ENCODE data around the gene FOS.

Gene FOS

DNA sequence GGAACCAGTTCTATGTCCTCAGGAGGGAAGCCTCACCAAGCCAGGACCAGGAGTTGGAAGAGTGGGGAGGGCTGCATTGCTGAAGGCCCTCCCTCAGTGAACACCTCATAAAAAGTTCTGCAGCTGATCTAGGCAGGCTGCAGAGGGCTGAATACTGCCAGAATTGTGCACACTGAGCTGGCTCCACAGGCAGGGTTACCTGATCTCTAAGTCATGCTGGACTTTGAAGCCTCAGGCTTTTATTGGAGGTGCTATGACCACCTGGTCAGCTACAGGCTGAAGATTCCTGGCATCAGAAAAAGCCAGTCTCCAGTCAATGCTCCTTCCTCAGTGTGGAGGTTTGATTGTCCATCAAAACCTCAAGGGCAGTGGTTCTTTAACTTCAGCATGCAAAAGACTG is 39.7 kb downstream of the FOS start:
- no peak for DNase-seq (ENCODE audit: low spot score)

DNA sequence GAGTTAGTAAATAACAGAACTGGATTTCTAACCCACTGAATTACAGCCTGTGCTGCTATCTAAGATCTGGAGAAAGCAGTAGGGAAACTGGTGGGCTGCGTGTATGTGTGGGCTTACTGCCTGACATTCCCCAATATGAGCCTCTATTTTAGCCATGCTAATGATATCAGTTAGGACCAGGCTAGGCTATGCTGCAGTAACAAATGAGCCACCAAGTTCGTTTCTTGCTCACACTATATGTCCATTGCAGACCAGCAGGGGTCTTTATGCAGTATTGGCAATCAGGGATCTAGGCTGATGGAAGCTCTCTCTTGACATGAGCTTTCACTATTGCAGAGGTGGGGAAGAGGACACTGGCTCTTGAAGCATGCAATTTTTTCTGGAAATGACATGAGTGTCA is 40.4 kb downstream of the FOS start:
- no peak for DNase-seq (ENCODE audit: low spot score)

DNA sequence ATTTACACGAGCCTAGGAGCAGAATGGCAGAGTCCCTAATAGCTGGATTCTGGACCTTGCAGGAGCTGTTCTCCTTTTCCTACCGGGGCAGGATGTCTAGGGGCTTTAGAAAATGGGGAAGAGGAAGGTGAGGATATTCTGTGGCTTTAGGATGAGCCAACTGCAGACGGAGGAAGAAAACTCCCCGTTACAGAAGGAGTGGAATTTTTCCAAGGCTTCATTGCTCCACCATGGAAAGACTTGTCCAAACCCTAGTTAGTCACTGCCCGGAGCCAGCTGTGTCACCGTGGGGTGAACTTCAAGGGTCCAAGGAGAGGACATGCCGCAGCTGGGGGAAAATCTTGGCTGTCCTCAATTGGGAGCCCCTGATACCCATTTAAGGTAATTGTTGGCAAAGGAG is 41.6 kb downstream of the FOS start:
- no peak for DNase-seq (ENCODE audit: low spot score)

DNA sequence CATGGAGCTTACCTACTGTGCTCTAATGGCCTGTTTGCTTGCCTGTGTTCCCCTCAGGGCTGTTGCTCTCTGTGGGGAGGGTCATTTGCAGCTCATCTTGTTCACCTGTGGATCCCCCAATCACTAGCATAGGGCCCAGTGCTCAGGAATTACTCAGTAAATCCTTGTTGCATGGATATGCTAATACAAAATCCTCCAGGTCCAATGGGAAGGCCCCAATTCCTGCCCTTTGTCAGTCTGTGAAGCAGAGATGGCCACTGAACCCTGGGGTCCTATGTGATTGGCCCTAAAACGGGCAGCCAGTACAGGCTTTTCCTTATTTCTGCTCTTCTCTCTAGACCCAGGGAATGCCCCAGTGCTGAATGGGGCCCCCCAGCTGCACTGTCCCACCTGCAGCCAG is 44.1 kb downstream of the FOS start:
- DNase-seq (ENCODE audit: low spot score) = no peak

DNA sequence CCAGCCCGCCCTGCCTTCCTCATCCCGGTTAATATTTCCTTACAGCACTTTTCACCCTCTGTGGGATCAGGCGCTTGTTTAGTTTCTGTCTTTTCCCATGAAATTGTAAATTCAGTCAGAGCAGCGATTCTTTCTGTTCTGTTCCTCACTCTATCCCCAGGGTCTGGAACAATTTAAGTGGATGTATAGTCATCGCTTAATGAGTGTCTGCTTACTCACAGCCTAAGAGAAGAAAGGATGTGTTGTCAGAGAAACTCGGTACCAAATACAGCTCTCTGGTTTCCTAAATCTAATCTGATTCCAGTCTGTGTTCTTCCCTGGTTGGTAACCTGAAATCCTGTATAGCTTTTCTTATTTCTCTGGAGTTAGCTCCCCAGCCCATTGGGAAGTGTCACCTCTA is 44.9 kb downstream of the FOS start:
- DNase-seq (ENCODE audit: low spot score) = no peak

DNA sequence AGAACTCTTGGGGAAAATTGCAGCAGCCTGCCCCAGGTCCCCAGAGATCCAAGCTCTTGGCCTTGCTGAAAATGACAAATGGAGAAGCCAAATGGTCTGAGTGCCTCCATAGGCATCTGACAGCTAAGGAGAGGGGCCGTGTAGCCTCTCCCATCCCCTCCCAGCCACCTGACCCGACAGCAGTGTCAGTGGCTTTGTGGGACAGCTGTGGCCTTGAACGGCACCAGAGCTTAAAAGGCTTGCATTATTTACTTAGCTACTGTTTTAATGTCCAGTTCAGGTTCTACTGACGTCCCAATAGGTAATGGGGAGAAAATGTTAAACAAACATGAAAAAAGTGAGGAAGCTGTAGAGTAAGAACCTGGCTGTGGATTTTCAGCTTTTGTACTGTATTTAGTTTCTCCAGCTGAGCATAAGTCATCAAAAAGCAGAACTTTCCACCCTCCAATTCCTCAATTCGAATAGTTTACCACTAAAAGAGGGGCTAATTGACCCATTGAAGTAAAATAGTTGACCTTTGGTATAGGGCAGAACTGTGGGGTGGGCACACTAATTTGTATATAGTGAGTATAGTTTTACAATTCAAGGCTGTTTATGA is 50.0 kb downstream of the FOS start:
- DNase-seq (ENCODE audit: low spot score) = no peak

DNA sequence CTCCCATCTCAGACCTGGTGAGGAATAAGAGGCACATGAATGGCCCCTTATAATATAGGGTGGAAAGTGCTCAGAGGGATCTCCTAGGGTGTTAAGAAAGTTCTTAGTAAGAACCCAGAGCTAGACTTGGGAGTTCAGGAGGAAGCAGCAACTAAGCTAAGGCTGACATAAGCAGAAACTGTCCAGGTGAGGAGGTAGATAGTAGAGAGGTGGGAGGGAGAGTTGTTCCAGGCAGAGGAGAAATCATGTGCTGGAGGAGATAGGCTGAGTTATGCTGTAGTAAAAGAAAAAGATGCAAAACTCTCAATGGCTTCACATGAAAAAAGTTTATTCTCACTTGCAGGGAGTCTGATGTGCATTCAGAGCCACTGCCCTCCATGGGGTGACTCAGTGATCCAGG is 50.7 kb downstream of the FOS start:
- no peak for DNase-seq (ENCODE audit: low spot score)

DNA sequence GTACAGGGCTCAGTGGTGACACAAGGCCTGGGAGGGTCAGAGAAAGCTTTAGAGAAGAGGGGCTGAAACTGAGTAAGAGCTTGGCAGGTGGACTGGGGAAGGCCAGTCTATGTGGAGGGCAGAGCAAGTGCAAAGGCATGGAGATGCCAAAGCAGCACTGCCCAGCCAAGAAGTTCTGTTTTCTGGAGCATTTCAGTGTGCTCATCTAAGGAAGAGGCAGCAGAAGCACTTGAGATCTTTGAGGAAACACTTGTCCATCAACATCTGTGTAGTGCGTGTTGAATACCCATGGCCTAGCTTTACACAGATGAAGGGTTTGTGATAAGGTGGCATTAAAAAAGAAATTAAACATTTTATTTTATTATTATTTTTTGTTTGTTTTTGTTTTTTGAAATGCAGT is 52.8 kb downstream of the FOS start:
- DNase-seq (ENCODE audit: low spot score) = no peak

All from activated CD4-positive, alpha-beta T cell treated with anti-CD3 and anti-CD28 coated beads, Interleukin-2, Interleukin-4, amounts not matched to agents 100 ng/mL and 50 ng/mL, durations not matched to agents 16 hours and 8 hours (primary cell).